ENCODE results near the gene S100A8.

GRCh38 chr1:153367090-153367489, 23.8 kb downstream of the S100A8 start:
- TF ChIP-seq EZH2phosphoT487 (IDR thresholded peaks at IDR 0.05; ENCODE audit: insufficient read depth, low read depth): no peak
- no peak for TF ChIP-seq EZH2 (IDR thresholded peaks at IDR 0.05; ENCODE audit: insufficient read depth, poor library complexity, severe bottlenecking)
